Vagina (tissue), 2 donors: ENCODE results near the gene UMODL1.

Source experiments
- POLR2AphosphoS5 ChIP-seq, 2 donors: sonication (generic); formaldehyde crosslinking; IDR thresholded peaks; one replicate each; pipeline ENCODE4 v1.9.0; 2017; ENCODE audit warnings: antibody characterized with exemption in 2 of 2, mild to moderate bottlenecking in 2 of 2, low read depth in 1 of 2; ENCODE audit not compliant: insufficient read depth in 1 of 2
- TF ChIP-seq, protein P1 (sequence below), 3 experiments: fragments of 450-650 bp in 2 of 3; fragments of 200-600 bp in 1 of 3; sonication (generic) in 1 of 3; IDR thresholded peaks; one replicate each; pipeline ENCODE4 v1.5.1; 2017 to 2019; ENCODE audit warnings: antibody characterized with exemption in 3 of 3, mild to moderate bottlenecking in 2 of 3, moderate library complexity in 2 of 3

GRCh38 chr21:42079008-42079938 lies 8.2 kb downstream of the UMODL1 start:
- TF ChIP-seq, protein P1, sequence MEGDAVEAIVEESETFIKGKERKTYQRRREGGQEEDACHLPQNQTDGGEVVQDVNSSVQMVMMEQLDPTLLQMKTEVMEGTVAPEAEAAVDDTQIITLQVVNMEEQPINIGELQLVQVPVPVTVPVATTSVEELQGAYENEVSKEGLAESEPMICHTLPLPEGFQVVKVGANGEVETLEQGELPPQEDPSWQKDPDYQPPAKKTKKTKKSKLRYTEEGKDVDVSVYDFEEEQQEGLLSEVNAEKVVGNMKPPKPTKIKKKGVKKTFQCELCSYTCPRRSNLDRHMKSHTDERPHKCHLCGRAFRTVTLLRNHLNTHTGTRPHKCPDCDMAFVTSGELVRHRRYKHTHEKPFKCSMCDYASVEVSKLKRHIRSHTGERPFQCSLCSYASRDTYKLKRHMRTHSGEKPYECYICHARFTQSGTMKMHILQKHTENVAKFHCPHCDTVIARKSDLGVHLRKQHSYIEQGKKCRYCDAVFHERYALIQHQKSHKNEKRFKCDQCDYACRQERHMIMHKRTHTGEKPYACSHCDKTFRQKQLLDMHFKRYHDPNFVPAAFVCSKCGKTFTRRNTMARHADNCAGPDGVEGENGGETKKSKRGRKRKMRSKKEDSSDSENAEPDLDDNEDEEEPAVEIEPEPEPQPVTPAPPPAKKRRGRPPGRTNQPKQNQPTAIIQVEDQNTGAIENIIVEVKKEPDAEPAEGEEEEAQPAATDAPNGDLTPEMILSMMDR (IDR thresholded peaks at IDR 0.05): no peak
- TF ChIP-seq POLR2AphosphoS5 (IDR thresholded peaks at IDR 0.05; ENCODE audit: insufficient read depth in 1 of 2, low read depth in 1 of 2): no peak
